Natural killer cell treated with Interleukin-12 subunit alpha and Interleukin-12 subunit beta and Interleukin-15 and Interleukin-18, amount 100 ng/mL, for 72 hours (primary cell): ENCODE measurements around the gene L2HGDH. TPM values are rescaled to one million over a fixed set of nuclear protein-coding genes. Genes with fewer than 3 reads are reported as not detected.
A peak's percentile ranks its signal among the peaks of the same experiment; 100 is the strongest.

Experiments used
- ATAC-seq, 2 donors: fragments of 150-1000 bp; cut with Tn5 transposase in 1 of 2; sonication (Bioruptor Pico), chemical (Tn5 transposase) in 1 of 2; 2 replicates each; pipeline ENCODE4 v1.10.0; 2021
- DNase-seq: peaks from one replicate; pipeline ENCODE4 v3.0.0; 2022; ENCODE audit warnings: low spot score
- H3K27ac Mint-ChIP-seq, 2 donors: 1 replicate in 1 of 2; 2 replicates in 1 of 2; pipeline ENCODE4 v1.8.0; 2022; ENCODE audit warnings: mixed read lengths in 2 of 2, mild to moderate bottlenecking in 1 of 2, moderate library complexity in 1 of 2
- H3K27me3 Mint-ChIP-seq, 2 donors: 1 replicate in 1 of 2; 2 replicates in 1 of 2; pipeline ENCODE4 v1.8.0; 2022; ENCODE audit warnings: mixed read lengths in 2 of 2
- H3K36me3 Mint-ChIP-seq: one replicate; pipeline ENCODE4 v1.8.0; 2022; ENCODE audit warnings: mixed read lengths
- H3K4me1 Mint-ChIP-seq, 2 donors: 1 replicate in 1 of 2; 2 replicates in 1 of 2; pipeline ENCODE4 v1.8.0; 2022; ENCODE audit warnings: low read depth in 2 of 2, mixed read lengths in 2 of 2, mild to moderate bottlenecking in 1 of 2
- H3K4me3 Mint-ChIP-seq: one replicate; pipeline ENCODE4 v1.8.0; 2022; ENCODE audit warnings: mixed read lengths
- H3K9me3 Mint-ChIP-seq: 2 replicates; pipeline ENCODE4 v1.8.0; 2022; ENCODE audit warnings: mixed read lengths
- total RNA-seq, 2 donors: library from RNA; stranded (reverse); gene quantifications; one replicate each; pipeline ENCODE4 v1.2.3, GENCODE V29; 2022

L2HGDH gene
- total RNA-seq, 2 donors from 2014 or later: 14.2 to 15.4 TPM

GRCh38 chr14:50301914-50302313 is 10.1 kb downstream of the L2HGDH start:
- Mint-ChIP-seq H3K36me3 (no peaks in the 10 kb centered on the region), H3K27ac (peak overlapping the region in 1 of 2 donors; percentile 21), H3K27me3 (no peaks in the 10 kb centered on the region), H3K4me3 (no peak overlapping the region), H3K9me3 (no peaks in the 10 kb centered on the region), H3K4me1 (peaks cover 8 to 12% of the 10 kb centered on the region in 2 donors)
- DNase-seq: no peak
- ATAC-seq: no peak

GRCh38 chr14:50299585-50299984 is 12.4 kb downstream of the L2HGDH start:
- DNase-seq: no peak
- Mint-ChIP-seq H3K4me1 (peaks cover 8 to 9% of the 10 kb centered on the region in 2 donors), H3K9me3 (no peaks in the 10 kb centered on the region), H3K27me3 (no peaks in the 10 kb centered on the region), H3K36me3 (no peaks in the 10 kb centered on the region), H3K4me3 (no peak overlapping the region), H3K27ac (no peak overlapping the region)
- ATAC-seq: no peak

GRCh38 chr14:50290306-50290705 is 21.7 kb downstream of the L2HGDH start:
- DNase-seq (no peak), ATAC-seq (no peak)
- H3K27ac Mint-ChIP-seq: no peak overlapping the region
- H3K27me3 Mint-ChIP-seq: no peaks in the 10 kb centered on the region
- no peaks in the 10 kb centered on the region for H3K4me1 Mint-ChIP-seq
- no peak overlapping the region for H3K4me3 Mint-ChIP-seq
- H3K9me3 Mint-ChIP-seq: no peaks in the 10 kb centered on the region
- H3K36me3 Mint-ChIP-seq: no peaks in the 10 kb centered on the region

- H3K4me1 Mint-ChIP-seq: no peaks in the 10 kb centered on the region
- no peak overlapping the region for H3K27ac Mint-ChIP-seq
- H3K4me3 Mint-ChIP-seq: no peak overlapping the region
- DNase-seq: no peak
- H3K27me3 Mint-ChIP-seq: no peaks in the 10 kb centered on the region
- H3K9me3 Mint-ChIP-seq: no peaks in the 10 kb centered on the region
- ATAC-seq: no peak
- H3K36me3 Mint-ChIP-seq: no peaks in the 10 kb centered on the region
Measured at GRCh38 chr14:50288146-50288545, 23.9 kb downstream of the L2HGDH start.

- Mint-ChIP-seq H3K9me3 (no peaks in the 10 kb centered on the region), H3K27ac (no peak overlapping the region), H3K36me3 (no peaks in the 10 kb centered on the region), H3K4me1 (no peaks in the 10 kb centered on the region), H3K4me3 (no peak overlapping the region), H3K27me3 (no peaks in the 10 kb centered on the region)
- DNase-seq: no peak
- ATAC-seq: no peak
Measured at GRCh38 chr14:50285861-50286260, 26.2 kb downstream of the L2HGDH start.

GRCh38 chr14:50272498-50272897 is 39.5 kb downstream of the L2HGDH start:
- H3K27ac Mint-ChIP-seq: no peak overlapping the region

GRCh38 chr14:50270932-50271331 is 41.1 kb downstream of the L2HGDH start:
- no peak overlapping the region for H3K27ac Mint-ChIP-seq
- no peaks in the 10 kb centered on the region for H3K27me3 Mint-ChIP-seq
- no peak overlapping the region for H3K4me3 Mint-ChIP-seq
- no peaks in the 10 kb centered on the region for H3K36me3 Mint-ChIP-seq
- H3K4me1 Mint-ChIP-seq: no peaks in the 10 kb centered on the region
- ATAC-seq: no peak
- DNase-seq: no peak
- no peaks in the 10 kb centered on the region for H3K9me3 Mint-ChIP-seq

More at GRCh38 chr14:50272498-50272897, 39.5 kb downstream of the L2HGDH start:
- DNase-seq (no peak), ATAC-seq (no peak)
- H3K4me1 Mint-ChIP-seq: no peaks in the 10 kb centered on the region
- H3K27me3 Mint-ChIP-seq: no peaks in the 10 kb centered on the region
- H3K36me3 Mint-ChIP-seq: no peaks in the 10 kb centered on the region
- H3K4me3 Mint-ChIP-seq: no peak overlapping the region
- H3K9me3 Mint-ChIP-seq: no peaks in the 10 kb centered on the region

GRCh38 chr14:50265029-50265428 is 47.0 kb downstream of the L2HGDH start:
- H3K27ac Mint-ChIP-seq: no peak overlapping the region
- H3K4me1 Mint-ChIP-seq: no peaks in the 10 kb centered on the region
- ATAC-seq (no peak), DNase-seq (no peak)
- no peaks in the 10 kb centered on the region for H3K27me3 Mint-ChIP-seq
- H3K9me3 Mint-ChIP-seq: no peaks in the 10 kb centered on the region
- H3K36me3 Mint-ChIP-seq: no peaks in the 10 kb centered on the region
- no peak overlapping the region for H3K4me3 Mint-ChIP-seq

- Mint-ChIP-seq H3K4me1 (no peaks in the 10 kb centered on the region), H3K4me3 (no peak overlapping the region)
Measured at GRCh38 chr14:50263321-50263720, 48.7 kb downstream of the L2HGDH start.

GRCh38 chr14:50262865-50263264 is 49.2 kb downstream of the L2HGDH start:
- no peaks in the 10 kb centered on the region for H3K4me1 Mint-ChIP-seq
- no peak overlapping the region for H3K4me3 Mint-ChIP-seq
- H3K27ac Mint-ChIP-seq: no peak overlapping the region
- ATAC-seq: no peak
- H3K36me3 Mint-ChIP-seq: no peaks in the 10 kb centered on the region
- H3K9me3 Mint-ChIP-seq: no peaks in the 10 kb centered on the region
- no peak for DNase-seq
- no peaks in the 10 kb centered on the region for H3K27me3 Mint-ChIP-seq

More at GRCh38 chr14:50263321-50263720, 48.7 kb downstream of the L2HGDH start:
- H3K9me3 Mint-ChIP-seq: no peaks in the 10 kb centered on the region
- DNase-seq (no peak), ATAC-seq (no peak)
- no peak overlapping the region for H3K27ac Mint-ChIP-seq
- no peaks in the 10 kb centered on the region for H3K27me3 Mint-ChIP-seq
- no peaks in the 10 kb centered on the region for H3K36me3 Mint-ChIP-seq

GRCh38 chr14:50260511-50260910 is 51.5 kb downstream of the L2HGDH start:
- no peaks in the 10 kb centered on the region for H3K36me3 Mint-ChIP-seq
- DNase-seq (no peak), ATAC-seq (peak in 1 of 2 donors; percentile 48)
- no peak overlapping the region for H3K4me3 Mint-ChIP-seq
- no peaks in the 10 kb centered on the region for H3K27me3 Mint-ChIP-seq
- H3K9me3 Mint-ChIP-seq: no peaks in the 10 kb centered on the region
- H3K27ac Mint-ChIP-seq: no peak overlapping the region
- H3K4me1 Mint-ChIP-seq: no peaks in the 10 kb centered on the region

GRCh38 chr14:50260072-50260471 is 52.0 kb downstream of the L2HGDH start:
- Mint-ChIP-seq H3K9me3 (no peaks in the 10 kb centered on the region), H3K36me3 (no peaks in the 10 kb centered on the region), H3K4me1 (no peaks in the 10 kb centered on the region), H3K4me3 (no peak overlapping the region), H3K27me3 (no peaks in the 10 kb centered on the region), H3K27ac (no peak overlapping the region)
- no peak for ATAC-seq
- DNase-seq: no peak

GRCh38 chr14:50257732-50258131 is 54.3 kb downstream of the L2HGDH start:
- DNase-seq: no peak
- H3K4me1 Mint-ChIP-seq: no peaks in the 10 kb centered on the region
- no peak overlapping the region for H3K27ac Mint-ChIP-seq
- ATAC-seq: no peak
- H3K27me3 Mint-ChIP-seq: no peaks in the 10 kb centered on the region
- no peak overlapping the region for H3K4me3 Mint-ChIP-seq
- peaks cover 6% of the 10 kb centered on the region for H3K36me3 Mint-ChIP-seq
- H3K9me3 Mint-ChIP-seq: no peaks in the 10 kb centered on the region

GRCh38 chr14:50254248-50254647 is 57.8 kb downstream of the L2HGDH start:
- ATAC-seq: no peak
- no peaks in the 10 kb centered on the region for H3K9me3 Mint-ChIP-seq
- no peaks in the 10 kb centered on the region for H3K27me3 Mint-ChIP-seq
- peaks cover 10% of the 10 kb centered on the region for H3K36me3 Mint-ChIP-seq
- DNase-seq: no peak
- H3K4me1 Mint-ChIP-seq: no peaks in the 10 kb centered on the region
- no peak overlapping the region for H3K27ac Mint-ChIP-seq
- no peak overlapping the region for H3K4me3 Mint-ChIP-seq

GRCh38 chr14:50249136-50249775 is 62.8 kb downstream of the L2HGDH start:
- H3K9me3 Mint-ChIP-seq: no peaks in the 10 kb centered on the region
- peaks cover 0 to 3% of the 10 kb centered on the region in 2 donors for H3K4me1 Mint-ChIP-seq
- no peaks in the 10 kb centered on the region for H3K27me3 Mint-ChIP-seq
- peaks cover 10% of the 10 kb centered on the region for H3K36me3 Mint-ChIP-seq
- no peak for DNase-seq
- no peak overlapping the region for H3K4me3 Mint-ChIP-seq
- H3K27ac Mint-ChIP-seq: peak overlapping the region in 1 of 2 donors; percentile 30
- ATAC-seq: no peak
